Astrocyte (in vitro differentiated cells and primary cell): Measurements from ENCODE around the gene PLD3.

ENCODE experiments used
- CTCF ChIP-seq: IDR thresholded peaks from 2 replicates; pipeline ENCODE4 v1.5.1; 2011; ENCODE audit warnings: low read depth, mild to moderate bottlenecking, inconsistent platforms, low read length, moderate library complexity; ENCODE audit not compliant: insufficient read depth
- EZH2 ChIP-seq: IDR thresholded peaks from 2 replicates; pipeline ENCODE4 v1.6.1; 2012; ENCODE audit warnings: mild to moderate bottlenecking, low read length, inconsistent platforms; ENCODE audit not compliant: insufficient read depth

GRCh38 chr19:40392894-40393517, 44.5 kb downstream of the PLD3 start:
- TF ChIP-seq CTCF (no peak), EZH2 (no peak)
